Right atrium auricular region (tissue), 2 donors: Measurements from ENCODE around the gene CHN1. TPM values are rescaled to one million over a fixed set of nuclear protein-coding genes. Genes with fewer than 3 reads are reported as not detected.

Experiments used
- DNase-seq: peaks from one replicate; pipeline ENCODE4 v3.0.0-alpha.2; 2019; ENCODE audit warnings: low spot score
- H3K27ac ChIP-seq, 2 donors: fragments of 200-600 bp; sonication (generic); 1 replicate in 1 of 2; 2 replicates in 1 of 2; pipeline ENCODE4 v1.5.1; 2016 to 2019
- H3K27me3 ChIP-seq, 2 donors: fragments of 200-600 bp; sonication (generic); one replicate each; pipeline versions ENCODE4 v1.5.1 to v1.6.0; 2017 to 2019
- H3K36me3 ChIP-seq: fragments of 200-600 bp; sonication (generic); one replicate; pipeline ENCODE4 v1.5.1; 2016
- H3K4me1 ChIP-seq, 2 donors: fragments of 200-600 bp; sonication (generic); one replicate each; pipeline versions ENCODE4 v1.5.1 to v1.6.0; 2017 to 2019
- H3K4me3 ChIP-seq, 2 donors: fragments of 200-600 bp; sonication (generic); 1 replicate in 1 of 2; 2 replicates in 1 of 2; pipeline ENCODE4 v1.5.1; 2017 to 2019; ENCODE audit warnings: mild to moderate bottlenecking in 1 of 2, moderate library complexity in 1 of 2
- H3K9me3 ChIP-seq, 2 donors: fragments of 200-600 bp; sonication (generic); one replicate each; pipeline ENCODE4 v1.5.1; 2019
- CTCF ChIP-seq, 2 donors: fragments of 200-600 bp; sonication (generic); IDR thresholded peaks; one replicate each; pipeline ENCODE4 v1.5.1; 2019; ENCODE audit warnings: antibody characterized with exemption in 2 of 2
- total RNA-seq, 2 donors: library from RNA; depleted of rRNA; stranded (reverse); fragments of >200 nt; gene quantifications; one replicate each; pipeline ENCODE4 v1.1.0, GENCODE V29; 2016

Gene CHN1
- total RNA-seq, 2 donors from 2014 or later: 4.1 to 9.3 TPM

GRCh38 chr2:174796319-174796771 lies 208.8 kb downstream of the CHN1 start:
- no peak for TF ChIP-seq CTCF (IDR thresholded peaks at IDR 0.05)
- no peaks in the 10 kb centered on the region for H3K27me3 ChIP-seq
- DNase-seq: no peak

GRCh38 chr2:174794851-174795374 lies 210.3 kb downstream of the CHN1 start:
- no peak overlapping the region for H3K27ac ChIP-seq
- H3K27me3 ChIP-seq: no peaks in the 10 kb centered on the region
- no peak for DNase-seq
- no peak overlapping the region for H3K4me3 ChIP-seq
- no peaks in the 10 kb centered on the region for H3K4me1 ChIP-seq
- no peaks in the 10 kb centered on the region for H3K9me3 ChIP-seq
- H3K36me3 ChIP-seq: no peaks in the 10 kb centered on the region
- TF ChIP-seq CTCF (IDR thresholded peaks at IDR 0.05): no peak

More at GRCh38 chr2:174796319-174796771, 208.8 kb downstream of the CHN1 start:
- Histone ChIP-seq H3K27ac (no peak overlapping the region), H3K9me3 (no peaks in the 10 kb centered on the region), H3K36me3 (no peaks in the 10 kb centered on the region), H3K4me1 (no peaks in the 10 kb centered on the region), H3K4me3 (no peak overlapping the region)

GRCh38 chr2:174792309-174793025 lies 212.7 kb downstream of the CHN1 start:
- H3K27me3 ChIP-seq: no peaks in the 10 kb centered on the region
- no peaks in the 10 kb centered on the region for H3K4me1 ChIP-seq
- no peak overlapping the region for H3K27ac ChIP-seq
- DNase-seq: no peak
- no peaks in the 10 kb centered on the region for H3K9me3 ChIP-seq
- TF ChIP-seq CTCF (IDR thresholded peaks at IDR 0.05): no peak
- H3K4me3 ChIP-seq: no peak overlapping the region
- H3K36me3 ChIP-seq: no peaks in the 10 kb centered on the region

- no peaks in the 10 kb centered on the region for H3K9me3 ChIP-seq
- H3K4me3 ChIP-seq: no peak overlapping the region
- H3K4me1 ChIP-seq: no peaks in the 10 kb centered on the region
- H3K27ac ChIP-seq: no peak overlapping the region
- TF ChIP-seq CTCF (IDR thresholded peaks at IDR 0.05): no peak
- no peaks in the 10 kb centered on the region for H3K36me3 ChIP-seq
- DNase-seq: no peak
- no peaks in the 10 kb centered on the region for H3K27me3 ChIP-seq
Observed at GRCh38 chr2:174791746-174792280, 213.4 kb downstream of the CHN1 start.

GRCh38 chr2:174791020-174791419 lies 214.2 kb downstream of the CHN1 start:
- no peak for DNase-seq
- no peaks in the 10 kb centered on the region for H3K27me3 ChIP-seq
- H3K27ac ChIP-seq: no peak overlapping the region
- H3K4me1 ChIP-seq: no peaks in the 10 kb centered on the region
- H3K9me3 ChIP-seq: no peaks in the 10 kb centered on the region
- H3K4me3 ChIP-seq: no peak overlapping the region
- no peaks in the 10 kb centered on the region for H3K36me3 ChIP-seq
- TF ChIP-seq CTCF (IDR thresholded peaks at IDR 0.05): no peak
